Islet of Langerhans (tissue), 1 donor: ENCODE data around the gene EVX2.

Experiments
- FAIRE-seq: peaks from one replicate; lab custom pipeline; 2011; peaks lifted over from hg19 to GRCh38; lab: Jason Lieb, UNC

EVX2 gene

DNA sequence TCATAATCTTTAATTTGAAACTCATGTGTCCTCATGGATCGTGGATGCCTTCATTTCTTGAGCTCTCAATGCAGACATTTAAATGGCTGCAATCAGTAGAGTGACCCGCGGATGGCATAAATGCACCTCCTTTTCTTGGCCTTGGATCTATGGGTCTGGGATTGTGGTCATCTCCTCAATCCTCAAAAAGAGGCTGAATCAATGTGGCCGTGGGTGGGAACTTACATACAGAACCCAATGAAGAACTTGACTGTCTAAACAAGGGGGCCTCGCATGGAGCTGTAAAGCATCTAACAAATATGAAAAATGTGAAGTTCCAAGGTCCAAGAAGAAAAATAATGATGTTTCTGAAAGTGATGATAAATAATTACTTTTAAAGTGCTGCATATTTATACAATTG is 11.7 kb upstream of the EVX2 start:
- FAIRE-seq = no peak

DNA sequence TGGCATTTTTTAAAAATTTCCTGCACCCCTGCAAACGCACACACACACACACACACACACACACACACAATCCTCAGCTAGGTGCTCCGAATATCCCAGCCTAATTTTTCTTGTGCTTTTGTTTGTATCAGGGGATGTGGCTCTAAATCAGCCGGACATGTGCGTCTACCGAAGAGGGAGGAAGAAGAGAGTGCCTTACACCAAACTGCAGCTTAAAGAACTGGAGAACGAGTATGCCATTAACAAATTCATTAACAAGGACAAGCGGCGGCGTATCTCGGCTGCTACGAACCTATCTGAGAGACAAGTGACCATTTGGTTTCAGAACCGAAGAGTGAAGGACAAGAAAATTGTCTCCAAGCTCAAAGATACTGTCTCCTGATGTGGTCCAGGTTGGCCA is 10.6 kb upstream of the EVX2 start:
- no peak for FAIRE-seq

DNA sequence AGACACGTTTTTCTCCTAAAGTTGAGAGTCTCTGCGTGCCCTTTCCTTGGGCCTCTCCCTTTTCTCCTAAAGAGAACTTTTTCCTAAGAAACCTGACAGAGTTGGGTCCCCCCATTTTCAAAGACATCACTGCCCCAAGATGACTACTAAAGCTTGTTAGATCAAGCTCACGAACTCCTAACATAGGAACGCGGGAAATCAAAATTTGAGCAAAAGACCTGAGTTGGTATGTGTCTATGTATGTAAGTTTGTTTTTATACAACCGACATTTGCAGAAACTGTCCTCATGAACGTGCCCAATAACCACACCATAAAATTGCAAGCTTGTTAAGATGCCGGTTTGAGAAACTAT is 10.1 kb upstream of the EVX2 start:
- no peak for FAIRE-seq

DNA sequence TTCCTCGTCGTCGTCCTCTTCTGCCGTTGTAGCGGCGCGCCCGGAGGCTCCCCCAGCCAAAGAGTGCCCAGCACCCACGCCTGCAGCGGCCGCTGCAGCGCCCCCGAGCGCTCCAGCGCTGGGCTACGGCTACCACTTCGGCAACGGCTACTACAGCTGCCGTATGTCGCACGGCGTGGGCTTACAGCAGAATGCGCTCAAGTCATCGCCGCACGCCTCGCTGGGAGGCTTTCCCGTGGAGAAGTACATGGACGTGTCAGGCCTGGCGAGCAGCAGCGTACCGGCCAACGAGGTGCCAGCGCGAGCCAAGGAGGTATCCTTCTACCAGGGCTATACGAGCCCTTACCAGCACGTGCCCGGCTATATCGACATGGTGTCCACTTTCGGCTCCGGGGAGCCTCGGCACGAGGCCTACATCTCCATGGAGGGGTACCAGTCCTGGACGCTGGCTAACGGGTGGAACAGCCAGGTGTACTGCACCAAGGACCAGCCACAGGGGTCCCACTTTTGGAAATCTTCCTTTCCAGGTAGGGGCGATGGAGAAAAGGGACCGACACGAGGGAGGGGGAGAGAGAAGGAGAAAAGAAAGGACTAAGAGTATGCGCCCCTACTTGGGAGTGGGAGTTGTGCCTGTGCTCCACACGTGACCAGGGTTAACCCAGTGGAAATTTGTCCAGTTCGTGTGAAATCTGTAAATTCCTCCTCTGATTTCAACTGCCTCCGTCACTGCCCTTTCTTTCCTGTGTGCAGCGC is 9.6 kb upstream of the EVX2 start:
- FAIRE-seq = no peak

DNA sequence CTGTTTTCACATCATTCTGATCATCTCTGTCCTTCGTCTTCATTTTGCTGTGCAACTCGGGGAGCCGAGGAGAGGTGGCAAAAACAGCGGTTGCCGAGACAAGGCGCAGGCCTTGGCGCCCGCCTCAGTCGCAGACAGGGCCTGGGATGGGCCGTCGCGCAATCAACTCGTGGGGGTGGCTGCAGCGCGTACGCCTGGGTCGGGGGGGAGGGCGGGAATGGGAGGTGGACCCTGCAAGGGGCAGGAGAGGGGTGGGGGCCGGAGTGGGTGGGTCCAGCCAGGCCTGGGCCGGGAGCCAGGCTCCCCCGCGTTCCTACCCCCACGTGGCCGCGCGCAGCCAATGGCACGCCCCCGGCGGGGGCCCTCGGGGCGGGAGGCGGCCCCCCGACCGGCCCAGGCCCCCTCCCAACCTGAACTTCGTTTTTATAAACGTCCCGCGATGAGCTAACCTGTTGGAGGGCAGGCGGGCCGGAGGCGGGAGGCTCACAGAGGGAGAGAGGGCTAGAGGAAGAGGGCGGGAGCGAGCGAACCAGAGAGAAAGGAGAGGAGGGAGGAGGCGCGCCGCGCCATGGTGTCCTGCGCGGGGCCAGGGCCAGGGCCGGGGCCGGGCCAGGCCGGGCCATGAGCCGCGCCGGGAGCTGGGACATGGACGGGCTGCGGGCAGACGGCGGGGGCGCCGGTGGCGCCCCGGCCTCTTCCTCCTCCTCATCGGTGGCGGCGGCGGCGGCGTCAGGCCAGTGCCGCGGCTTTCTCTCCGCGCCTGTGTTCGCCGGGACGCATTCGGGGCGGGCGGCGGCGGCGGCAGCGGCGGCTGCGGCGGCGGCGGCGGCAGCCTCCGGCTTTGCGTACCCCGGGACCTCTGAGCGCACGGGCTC is 8.7 kb upstream of the EVX2 start, which contains the start of gene HOXD13:
Gene HOXD13, plus strand, starts transcription at position 452 of the 875 bp plus-strand sequence. Its CDS starts 170 bp downstream, at position 622.
- FAIRE-seq = no peak

DNA sequence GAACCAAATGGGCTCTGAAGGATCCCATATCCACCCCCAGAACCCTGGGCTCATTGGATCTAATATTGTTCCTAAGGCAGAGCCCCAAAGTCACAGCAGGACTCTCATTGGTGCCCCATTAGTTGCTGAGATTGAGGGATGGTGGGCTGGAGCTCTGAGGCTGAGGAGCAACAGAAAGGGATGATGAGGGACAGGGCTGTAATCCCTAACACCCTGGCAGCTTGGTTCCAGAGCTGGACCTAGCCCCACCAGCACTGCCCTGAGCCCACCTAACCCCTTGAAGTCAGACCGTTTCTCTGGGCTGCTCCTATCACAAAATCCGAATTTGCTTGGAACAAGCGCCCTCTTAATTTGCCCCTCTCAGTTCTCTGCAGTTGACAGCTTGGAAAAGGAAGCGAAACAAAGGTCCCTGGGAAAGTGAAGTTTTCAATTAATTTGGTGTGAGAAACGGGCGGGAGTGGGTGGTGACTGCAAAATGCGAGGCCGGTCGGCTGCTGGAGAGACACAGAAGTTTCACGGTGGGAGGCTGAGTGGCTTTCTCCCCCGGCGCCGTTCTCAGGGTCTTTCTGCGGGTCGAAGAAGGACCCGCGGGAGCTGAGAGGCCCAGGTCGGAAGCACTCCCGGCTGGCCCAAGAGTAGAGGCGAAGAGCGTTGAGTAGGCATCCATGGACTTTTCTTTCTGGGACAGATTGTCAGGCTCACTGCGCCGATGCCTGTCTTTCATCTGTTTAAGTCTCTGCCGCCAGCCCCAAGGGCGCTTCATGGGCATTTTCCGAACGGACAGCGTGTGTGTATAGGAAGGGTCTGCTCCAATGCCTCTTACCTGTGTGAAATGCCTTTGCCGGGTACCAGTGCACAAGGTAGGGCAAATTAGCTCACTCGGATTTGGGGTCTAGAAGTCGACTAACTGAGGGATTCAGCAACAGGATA is 7.8 kb upstream of the EVX2 start:
- FAIRE-seq = no peak

DNA sequence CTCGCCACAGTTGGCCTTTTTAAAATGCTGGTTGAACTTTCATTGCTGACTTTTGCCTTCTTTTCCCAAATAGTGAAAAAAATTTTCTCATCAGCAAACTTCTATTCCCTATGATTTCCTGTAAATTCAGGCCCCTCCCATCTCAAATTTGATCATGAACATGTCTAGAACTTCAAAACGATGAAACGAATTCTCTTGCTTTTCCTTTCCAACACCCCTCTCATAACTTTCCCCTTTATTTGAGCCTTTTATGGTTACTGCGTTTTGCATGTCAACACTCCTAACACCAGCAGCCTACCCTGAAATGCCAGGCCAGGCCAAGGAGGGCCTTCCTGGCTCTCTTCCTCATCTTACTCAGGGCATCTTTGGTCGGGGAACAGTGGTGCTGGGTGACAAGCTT is 7.1 kb upstream of the EVX2 start:
- no peak for FAIRE-seq

DNA sequence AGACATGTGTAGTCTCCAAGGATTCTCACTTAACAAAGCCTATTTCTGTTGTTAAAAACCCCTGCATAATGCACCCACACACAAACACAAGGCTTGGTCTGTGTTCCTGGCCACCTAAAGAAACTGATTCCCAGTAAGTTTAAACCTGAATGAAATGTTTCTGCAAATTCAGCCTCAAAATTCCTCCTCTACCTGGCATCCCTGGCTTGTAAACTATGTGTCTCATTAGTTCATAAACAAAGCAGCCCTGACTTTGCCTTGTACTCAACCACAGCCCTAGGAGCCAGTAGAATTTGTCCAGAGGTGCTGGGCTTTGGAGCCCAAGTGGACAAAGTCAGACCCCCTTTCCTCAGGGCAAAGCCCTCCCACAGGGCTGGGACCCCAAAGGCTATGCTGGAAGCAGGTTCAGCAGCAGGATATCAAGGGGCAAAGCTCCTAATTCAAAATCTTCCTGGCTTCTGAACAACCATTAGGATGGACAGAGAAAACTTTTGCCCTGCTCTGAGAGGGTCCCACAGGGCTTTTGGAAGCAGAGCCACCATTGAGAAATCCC is 6.2 kb upstream of the EVX2 start:
- FAIRE-seq = no peak

DNA sequence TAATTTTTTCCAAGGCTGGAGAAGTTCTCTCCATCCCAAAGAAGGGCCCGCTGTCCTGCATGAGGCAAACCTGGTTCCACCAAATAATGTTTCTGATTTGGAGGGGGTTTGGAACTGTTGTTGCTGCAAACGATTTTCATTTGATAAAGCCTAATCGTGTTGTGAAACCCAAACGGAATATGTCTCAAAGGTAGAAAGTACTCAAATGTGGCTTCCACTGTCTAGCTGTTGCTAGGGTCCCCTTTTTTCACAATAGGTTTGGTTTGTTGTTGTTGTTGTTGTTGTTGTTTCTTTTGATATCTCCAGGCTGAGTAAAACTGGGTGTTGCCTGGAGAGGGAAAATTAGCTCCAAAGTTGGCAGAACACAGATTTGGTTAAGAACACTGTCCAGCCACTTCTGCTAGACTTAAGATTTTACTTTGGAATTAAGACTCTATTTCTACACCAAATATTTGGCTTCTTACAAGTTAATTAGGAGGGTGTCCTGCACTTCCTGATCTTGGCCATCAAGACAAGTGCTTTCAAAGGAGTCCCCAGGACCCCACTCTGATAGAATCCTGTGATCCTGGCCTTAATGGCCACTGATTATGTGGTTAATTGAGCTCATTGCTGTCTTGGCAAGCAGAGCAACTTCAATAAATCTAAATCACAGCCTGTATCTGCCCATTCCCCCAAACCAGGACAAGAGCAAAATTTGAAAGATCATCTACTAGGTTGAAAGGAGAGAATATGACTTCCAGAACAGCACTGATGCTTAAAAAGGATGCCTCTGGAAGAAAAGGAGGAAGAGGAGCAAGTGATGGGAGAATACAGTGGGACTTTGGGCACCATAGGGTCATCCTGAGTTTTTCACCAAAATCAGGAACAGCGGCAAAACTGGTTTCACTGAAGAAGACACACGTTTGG is 5.4 kb upstream of the EVX2 start:
- FAIRE-seq = no peak

DNA sequence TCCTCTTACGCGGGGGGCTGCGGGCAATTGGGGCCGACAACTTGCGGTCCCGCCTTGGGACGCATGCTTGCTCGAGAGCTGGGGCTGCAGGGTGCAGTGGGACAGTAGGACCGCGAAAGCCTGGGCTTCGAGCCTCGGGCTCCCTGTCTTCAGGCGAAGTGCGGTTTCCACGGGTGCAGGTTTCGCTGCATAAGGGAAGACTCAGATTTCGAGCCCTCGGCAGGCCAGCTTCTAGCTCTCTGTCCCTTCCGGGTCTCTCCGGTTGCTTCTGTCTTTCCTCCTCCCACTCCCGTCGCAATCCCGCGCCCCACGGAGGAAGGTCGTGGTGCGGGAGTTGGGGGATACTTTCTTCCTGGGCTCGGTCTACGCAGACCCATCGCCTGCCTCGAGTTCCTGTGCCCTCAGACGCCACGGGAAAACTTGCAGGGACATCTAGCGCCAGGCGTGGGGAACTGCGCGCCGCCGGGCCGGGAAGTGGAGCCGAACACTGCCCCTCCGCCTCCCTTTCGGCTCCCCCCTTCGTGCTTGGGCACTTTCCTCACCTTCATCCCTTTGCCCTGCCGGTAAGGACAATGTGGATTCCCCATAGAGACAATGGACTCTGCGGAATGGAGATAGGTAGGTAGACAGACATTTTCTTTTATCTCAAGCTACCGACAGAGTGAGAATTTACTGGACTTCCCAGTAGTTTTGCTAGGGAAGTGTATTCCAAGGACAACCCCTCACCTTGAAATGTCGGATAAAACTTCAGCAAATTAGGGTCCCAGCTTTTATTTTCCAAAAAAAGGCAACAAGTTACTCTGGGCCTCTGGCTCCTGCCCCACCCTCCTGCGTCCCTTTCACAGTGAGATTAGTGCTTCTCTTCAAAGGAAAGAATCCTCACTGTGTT is 4.5 kb upstream of the EVX2 start:
- no peak for FAIRE-seq

DNA sequence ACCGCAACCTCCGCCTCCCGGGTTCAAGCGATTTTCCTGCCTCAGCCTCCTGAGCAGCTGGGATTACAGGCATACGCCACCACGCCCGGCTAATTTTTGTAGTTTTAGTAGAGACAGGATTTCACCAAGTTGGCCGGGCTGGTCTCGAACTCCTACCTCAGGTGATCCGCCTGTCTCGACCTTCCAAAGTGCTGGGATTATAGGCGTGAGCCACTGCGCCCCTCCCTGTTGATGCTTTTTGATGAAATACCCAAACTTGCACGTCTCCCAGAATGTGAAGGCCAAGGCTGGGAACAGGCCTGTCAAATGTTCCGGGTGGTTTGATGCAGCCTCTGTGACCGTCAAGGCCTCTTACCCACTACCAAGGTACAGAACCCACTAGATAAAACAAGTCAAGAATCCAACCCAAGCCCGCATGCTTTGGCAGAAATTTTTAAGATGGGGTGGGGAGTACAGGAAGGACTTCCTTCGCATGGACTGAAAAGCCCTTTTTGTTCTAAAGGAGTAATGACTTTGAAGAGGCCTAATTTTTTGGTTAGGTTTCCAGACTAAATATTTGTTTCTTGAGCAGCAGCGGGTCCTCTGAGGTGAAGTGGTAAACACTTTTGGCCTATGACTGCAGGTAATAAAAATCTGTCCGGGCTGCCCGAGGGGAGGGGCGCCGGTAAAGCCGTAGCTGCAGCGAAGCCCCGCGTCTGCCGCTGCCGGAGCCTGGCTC is 3.7 kb upstream of the EVX2 start:
- FAIRE-seq = no peak

DNA sequence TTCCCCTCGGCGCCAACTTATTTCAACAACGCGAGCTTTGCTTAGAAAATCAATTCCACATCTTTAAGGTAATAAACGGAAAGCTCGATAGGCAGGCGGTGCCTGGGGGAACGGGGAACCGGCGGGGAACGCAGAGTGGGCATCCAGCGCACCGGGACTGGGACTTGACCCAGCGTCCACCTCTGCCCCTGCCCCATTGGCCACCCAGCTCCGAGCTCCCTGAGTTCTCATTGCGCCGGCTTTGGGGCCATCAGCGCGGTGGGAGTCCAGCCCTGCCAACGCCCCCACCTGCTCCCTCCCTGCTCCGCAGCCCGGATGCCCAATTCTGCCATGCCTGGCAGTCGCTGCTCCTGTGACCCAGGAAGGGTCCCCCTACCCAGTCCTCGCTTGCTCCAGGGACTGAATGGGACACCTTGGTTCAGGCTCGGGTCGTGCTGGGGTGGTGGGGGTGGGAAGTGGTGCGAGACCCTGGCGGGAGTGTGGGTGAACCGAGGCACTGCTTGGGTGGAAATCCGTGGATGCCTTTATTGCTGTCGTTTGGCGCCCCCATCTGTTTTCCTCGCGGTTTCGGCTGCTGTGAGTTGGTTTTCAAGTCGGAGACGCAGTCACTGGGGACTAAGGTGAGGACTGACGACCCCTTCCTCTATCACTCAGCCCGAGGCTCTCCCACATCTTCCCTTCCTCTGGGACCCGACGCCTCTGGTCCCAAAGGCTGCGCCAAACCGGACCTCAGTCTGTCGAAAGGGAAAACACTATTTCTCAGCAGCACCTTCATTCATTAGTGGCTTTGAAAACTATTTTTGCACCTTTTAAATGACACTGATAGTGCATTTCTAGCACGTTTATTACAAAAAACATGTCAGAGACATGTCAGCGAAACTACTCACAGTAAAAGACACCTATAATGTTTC is 2.4 kb upstream of the EVX2 start:
- FAIRE-seq = no peak

DNA sequence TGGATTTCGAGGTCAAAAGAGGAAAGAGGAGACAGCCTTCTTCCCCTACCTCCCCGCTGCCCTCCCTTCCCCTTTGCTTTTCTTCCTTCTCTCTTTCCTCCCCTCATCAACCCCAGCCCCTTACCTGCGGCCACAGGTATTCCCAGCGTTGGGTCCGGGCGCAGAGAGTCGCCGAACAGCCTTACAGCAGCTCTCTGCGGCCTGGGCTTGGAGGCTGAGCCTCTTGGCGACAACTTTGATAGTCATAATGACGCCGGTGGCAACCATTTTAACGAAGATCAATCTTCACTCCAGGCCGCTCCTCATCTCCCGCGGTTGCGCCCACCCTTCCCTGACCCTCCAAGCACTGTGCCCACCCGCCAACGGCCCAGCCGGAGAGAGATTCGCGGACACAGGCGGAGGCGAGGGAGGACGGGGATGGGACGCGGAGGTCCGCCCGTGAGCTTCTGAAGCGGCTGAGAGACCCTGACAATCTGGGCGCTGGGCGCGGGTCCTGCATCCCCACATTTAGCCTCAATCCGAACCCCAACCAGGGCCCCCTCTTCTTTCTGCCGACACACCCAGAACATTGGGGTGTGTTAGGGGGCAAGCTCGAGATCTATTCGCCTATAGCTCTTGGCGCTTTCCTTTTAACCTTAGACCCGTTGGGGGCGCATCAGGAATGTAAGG is 1.5 kb upstream of the EVX2 start:
- no peak for FAIRE-seq

DNA sequence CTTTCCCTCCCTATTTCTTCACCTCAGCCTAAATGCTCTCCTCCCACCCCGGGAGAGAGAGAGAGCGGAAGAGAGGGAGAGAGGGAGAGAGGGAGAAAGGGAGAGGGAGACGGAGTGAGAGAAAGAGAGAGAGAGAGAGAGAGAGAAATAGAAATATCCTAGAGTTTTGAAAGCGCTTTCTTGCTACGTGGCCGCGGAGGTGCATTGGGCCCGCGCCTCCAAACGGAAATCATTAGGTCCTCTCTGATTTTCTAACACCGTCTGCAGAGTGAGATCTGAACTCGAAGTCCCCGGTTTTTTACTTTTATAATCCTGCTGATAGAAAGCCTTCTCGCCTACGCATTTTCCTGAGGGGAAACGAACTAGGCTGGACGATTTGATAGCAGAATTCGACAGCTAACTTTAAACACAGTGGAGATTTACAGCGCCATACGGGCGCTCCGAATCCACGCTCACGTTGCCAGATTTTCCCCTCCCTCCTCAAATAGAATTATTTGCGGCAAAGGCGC is 903 bp upstream of the EVX2 start:
- FAIRE-seq = no peak

DNA sequence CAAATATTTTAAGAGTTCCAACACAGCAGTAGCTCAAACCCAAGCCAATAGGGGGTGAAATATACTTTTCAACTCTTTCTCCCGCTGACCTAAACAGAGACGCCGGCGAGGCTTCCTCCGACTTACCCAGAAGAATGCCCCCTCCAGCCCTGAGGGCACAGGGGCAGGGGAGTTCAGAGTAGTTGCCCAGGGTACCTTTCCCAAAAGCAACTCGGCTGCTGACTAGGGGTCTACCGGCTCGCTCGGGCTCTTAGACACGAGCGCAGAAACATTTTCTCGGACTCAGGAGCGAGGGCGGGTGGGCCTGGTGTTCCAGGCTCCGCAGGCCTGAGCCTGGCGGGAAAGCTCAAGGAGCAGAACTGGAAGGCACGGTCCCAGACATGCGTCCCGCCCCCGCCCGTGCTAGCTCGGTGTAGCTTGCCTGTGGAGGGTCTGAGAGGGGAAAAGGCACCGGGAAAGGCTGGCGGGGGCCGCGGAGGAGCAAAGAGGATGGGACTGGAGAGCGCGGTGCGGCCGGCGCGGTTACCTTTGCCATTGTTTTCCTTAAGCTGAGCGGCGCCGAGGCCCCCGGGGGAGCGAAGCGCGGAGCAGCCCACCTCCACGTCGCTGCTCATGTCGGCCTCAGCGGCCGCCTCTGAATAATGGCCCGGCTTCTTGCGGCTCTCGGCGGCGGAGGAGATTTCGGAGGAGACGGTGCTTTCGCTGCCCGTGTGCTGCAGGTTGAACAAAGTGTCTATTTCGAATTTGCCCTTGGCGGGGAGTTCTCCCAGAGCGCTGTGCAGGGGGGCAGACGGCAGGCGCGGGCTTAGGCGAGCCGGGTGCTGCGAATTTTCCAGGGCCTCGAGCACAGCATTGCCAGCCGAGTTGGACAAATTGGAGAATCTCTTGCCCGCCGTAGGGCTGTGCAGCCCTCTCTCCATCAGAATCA is 674 bp downstream of the EVX2 start:
- FAIRE-seq = no peak

DNA sequence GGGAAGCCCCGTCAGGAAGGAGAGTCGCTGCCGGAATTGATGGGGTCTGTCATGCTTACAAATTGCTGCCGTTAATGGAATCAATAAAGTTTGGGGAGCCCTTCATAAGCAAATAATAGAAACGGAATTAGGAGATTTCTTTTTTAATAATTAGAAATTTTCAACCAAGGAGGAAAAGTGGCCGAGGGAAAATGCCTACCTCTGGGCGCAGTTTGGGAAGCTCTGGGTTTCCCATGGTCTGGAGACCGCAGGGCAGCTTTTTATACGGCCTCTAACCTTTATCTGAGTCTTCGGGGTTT is 1.3 kb downstream of the EVX2 start:
- FAIRE-seq = no peak
